HG03039 (cell line): ENCODE data around the gene TMEM30B.
"Not testable (repeated sequence)": the region's sequence is repeated elsewhere in the genome, so short reads cannot be mapped to it uniquely, and the experiment has no call there.

Source experiments
- ATAC-seq: cut with Tn5 transposase; IDR thresholded peaks from one replicate; pipeline ENCODE4 v1.9.1; 2021; ENCODE audit warnings: mild to moderate bottlenecking, moderate library complexity; ENCODE audit not compliant: unreplicated experiment

The TMEM30B gene

GRCh38 chr14:61281186-61281947, at the start of gene TMEM30B:
Gene TMEM30B, minus strand, starts transcription at chr14:61281338. Its CDS starts 191 bp downstream, at chr14:61281147.
- no peak for ATAC-seq

GRCh38 chr14:61330511-61330910, 49.4 kb upstream of the TMEM30B start:
- ATAC-seq: no peak

- no peak for ATAC-seq
Measured at GRCh38 chr14:61329478-61330051, 48.4 kb upstream of the TMEM30B start.

GRCh38 chr14:61328626-61329262, 47.6 kb upstream of the TMEM30B start:
- ATAC-seq: no peak

GRCh38 chr14:61326847-61327246, 45.7 kb upstream of the TMEM30B start:
- no peak for ATAC-seq

- no peak for ATAC-seq
Measured at GRCh38 chr14:61326146-61326545, 45.0 kb upstream of the TMEM30B start.

GRCh38 chr14:61325166-61325565, 44.0 kb upstream of the TMEM30B start:
- ATAC-seq: no peak

- ATAC-seq: no peak
Measured at GRCh38 chr14:61323970-61324369, 42.8 kb upstream of the TMEM30B start.

GRCh38 chr14:61322799-61323290, 41.7 kb upstream of the TMEM30B start:
- ATAC-seq: no peak

GRCh38 chr14:61322011-61322798, 41.1 kb upstream of the TMEM30B start:
- no peak for ATAC-seq

- ATAC-seq: peak; percentile 69
Measured at GRCh38 chr14:61321385-61322010, 40.4 kb upstream of the TMEM30B start, which contains the start of gene PRKCH. Gene PRKCH, plus strand, starts transcription at chr14:61321579. Its CDS starts 523 bp downstream, at chr14:61322102.

GRCh38 chr14:61320806-61321384, 39.8 kb upstream of the TMEM30B start:
- ATAC-seq: no peak

GRCh38 chr14:61320170-61320569, 39.0 kb upstream of the TMEM30B start:
- not testable (repeated sequence) for ATAC-seq

GRCh38 chr14:61319706-61320105, 38.6 kb upstream of the TMEM30B start:
- ATAC-seq: no peak

- ATAC-seq: no peak
Measured at GRCh38 chr14:61319086-61319485, 37.9 kb upstream of the TMEM30B start.

GRCh38 chr14:61315313-61315712, 34.2 kb upstream of the TMEM30B start:
- ATAC-seq: no peak

GRCh38 chr14:61308701-61309100, 27.6 kb upstream of the TMEM30B start:
- not testable (repeated sequence) for ATAC-seq

- ATAC-seq: no peak
Measured at GRCh38 chr14:61308198-61308597, 27.1 kb upstream of the TMEM30B start.

GRCh38 chr14:61304688-61305087, 23.6 kb upstream of the TMEM30B start:
- no peak for ATAC-seq

GRCh38 chr14:61300754-61301153, 19.6 kb upstream of the TMEM30B start:
- ATAC-seq: no peak
